GM23338 (cell line): ENCODE data around the gene GJC2.

ENCODE experiments used
- CREB1 ChIP-seq: fragments of 250-450 bp; sonication (Bioruptor Pico); IDR thresholded peaks from 2 replicates; pipeline ENCODE4 v1.5.0; 2020; ENCODE audit warnings: low read depth, mild to moderate bottlenecking, moderate library complexity
- CTCF ChIP-seq, 2 experiments: fragments of 200-600 bp in 1 of 2; sonication (generic) in 1 of 2; conservative IDR thresholded peaks; 2 replicates each; pipeline versions ENCODE4 v1.5.1 to v1.6.1; 2016 to 2017; ENCODE audit warnings: antibody characterized with exemption in 2 of 2, low read depth in 2 of 2, mild to moderate bottlenecking in 2 of 2, moderate library complexity in 1 of 2
- EZH2 ChIP-seq: fragments of 200-600 bp; sonication (generic); IDR thresholded peaks from one replicate; pipeline ENCODE4 v1.8.0; 2017; ENCODE audit warnings: antibody characterized with exemption, mild to moderate bottlenecking, low read depth; ENCODE audit not compliant: unreplicated experiment
- EZH2phosphoT487 ChIP-seq: fragments of 200-600 bp; sonication (generic); IDR thresholded peaks from one replicate; pipeline ENCODE4 v1.8.1; 2018; ENCODE audit warnings: antibody characterized with exemption; ENCODE audit not compliant: unreplicated experiment
- POLR2AphosphoS5 ChIP-seq: IDR thresholded peaks from 2 replicates; pipeline ENCODE4 v1.6.1; 2016; ENCODE audit warnings: antibody characterized with exemption, low read depth
- REST ChIP-seq: IDR thresholded peaks from one replicate; pipeline ENCODE4 v1.6.1; 2018; ENCODE audit warnings: antibody characterized with exemption; ENCODE audit not compliant: unreplicated experiment

GRCh38 chr1:228134591-228134990, 15.1 kb upstream of the GJC2 start:
- TF ChIP-seq CTCF (conservative IDR thresholded peaks at IDR 0.05; ENCODE audit: low read depth in 2 of 2) (no peak), POLR2AphosphoS5 (no peak), EZH2 (no peak), EZH2phosphoT487 (no peak), CREB1 (CRISPR knock-in tag) (no peak), REST (no peak)
